GM13976 (cell line): ENCODE results near the gene LRPAP1.
"Not testable (repeated sequence)": the region's sequence is repeated elsewhere in the genome, so short reads cannot be mapped to it uniquely, and the experiment has no call there.

Experiments
- DNase-seq: peaks from one replicate; pipeline ENCODE4 v3.0.0; 2012; ENCODE audit warnings: low spot score
- in situ Hi-C: fragments of 300-500 bp; cut with MboI; formaldehyde crosslinking; loops from one replicate; pipeline ENCODE4 v1.12.0; 2022; ENCODE audit warnings: low sequenced_read_pairs, mixed read lengths, inconsistent platforms; ENCODE audit not compliant: unreplicated experiment
- TF ChIP-seq, protein P1 (sequence below): IDR thresholded peaks from 2 replicates; pipeline ENCODE4 v1.5.1; 2012; ENCODE audit warnings: borderline replicate concordance, mild to moderate bottlenecking; ENCODE audit not compliant: insufficient read depth; ENCODE audit errors: extremely low read depth, missing control alignments, control extremely low read depth

Gene LRPAP1

DNA sequence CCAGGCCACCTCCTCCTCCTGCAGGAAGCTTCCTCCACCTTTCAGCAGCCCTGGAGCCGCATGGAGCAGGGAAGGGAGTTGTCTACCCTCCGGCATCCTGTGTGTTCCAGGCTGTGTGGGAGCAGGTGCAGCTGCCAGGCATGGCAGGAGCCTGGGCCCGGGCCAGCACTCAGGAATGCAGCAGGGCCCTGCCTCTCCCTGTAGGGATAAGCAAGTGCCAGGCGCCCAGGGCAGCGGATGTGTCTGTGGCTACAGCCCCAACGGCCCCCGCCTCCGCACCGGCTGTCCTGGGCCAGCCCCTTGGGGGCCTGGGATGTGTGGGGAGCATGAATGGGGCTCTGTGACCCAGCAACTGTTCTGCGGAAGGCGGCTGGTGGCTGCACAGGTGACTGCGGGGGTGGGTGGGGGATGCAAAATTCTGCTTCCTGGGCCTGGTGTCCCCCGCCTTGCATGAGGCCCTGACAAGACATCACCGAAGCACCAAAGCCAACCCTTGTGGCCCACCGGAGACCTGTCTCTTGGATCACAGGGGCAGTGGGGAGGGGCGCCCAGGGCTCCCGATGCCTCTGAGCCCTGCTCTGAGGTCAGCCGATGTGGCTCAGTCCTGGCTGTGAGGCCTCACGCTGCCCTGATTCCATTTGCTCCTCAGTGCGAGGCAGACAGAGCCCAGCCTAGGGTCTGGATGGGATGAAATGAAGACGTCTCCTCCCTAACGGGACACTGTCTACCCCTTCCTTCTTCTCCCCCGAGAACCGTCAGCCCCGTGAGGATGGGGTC lies 70.5 kb downstream of the LRPAP1 start:
- TF ChIP-seq, protein P1, sequence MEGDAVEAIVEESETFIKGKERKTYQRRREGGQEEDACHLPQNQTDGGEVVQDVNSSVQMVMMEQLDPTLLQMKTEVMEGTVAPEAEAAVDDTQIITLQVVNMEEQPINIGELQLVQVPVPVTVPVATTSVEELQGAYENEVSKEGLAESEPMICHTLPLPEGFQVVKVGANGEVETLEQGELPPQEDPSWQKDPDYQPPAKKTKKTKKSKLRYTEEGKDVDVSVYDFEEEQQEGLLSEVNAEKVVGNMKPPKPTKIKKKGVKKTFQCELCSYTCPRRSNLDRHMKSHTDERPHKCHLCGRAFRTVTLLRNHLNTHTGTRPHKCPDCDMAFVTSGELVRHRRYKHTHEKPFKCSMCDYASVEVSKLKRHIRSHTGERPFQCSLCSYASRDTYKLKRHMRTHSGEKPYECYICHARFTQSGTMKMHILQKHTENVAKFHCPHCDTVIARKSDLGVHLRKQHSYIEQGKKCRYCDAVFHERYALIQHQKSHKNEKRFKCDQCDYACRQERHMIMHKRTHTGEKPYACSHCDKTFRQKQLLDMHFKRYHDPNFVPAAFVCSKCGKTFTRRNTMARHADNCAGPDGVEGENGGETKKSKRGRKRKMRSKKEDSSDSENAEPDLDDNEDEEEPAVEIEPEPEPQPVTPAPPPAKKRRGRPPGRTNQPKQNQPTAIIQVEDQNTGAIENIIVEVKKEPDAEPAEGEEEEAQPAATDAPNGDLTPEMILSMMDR: no peak
- in situ Hi-C loops: no loop called here
- no peak for DNase-seq

DNA sequence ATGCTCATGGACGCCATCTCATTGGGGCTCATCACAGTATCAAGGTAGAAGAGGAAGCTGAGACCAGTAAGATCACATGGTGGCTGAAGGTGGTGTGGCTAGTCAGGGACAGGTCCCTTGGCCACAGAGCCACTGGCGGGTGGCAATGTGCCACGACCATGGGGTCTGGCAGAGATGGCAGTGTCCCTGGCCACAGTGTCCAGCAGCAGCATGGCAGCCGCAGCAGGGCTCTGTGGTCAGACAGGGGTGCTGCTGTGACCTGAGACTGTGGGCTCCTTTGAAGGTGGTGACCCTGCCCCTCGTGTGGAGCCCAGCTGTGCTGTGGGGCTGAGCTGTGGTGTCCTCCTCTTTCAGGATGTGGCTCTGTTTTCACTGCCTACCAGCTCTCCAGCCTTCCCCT lies 71.3 kb downstream of the LRPAP1 start:
- TF ChIP-seq, protein P1: no peak
- DNase-seq: no peak
- in situ Hi-C loops: no loop called here

DNA sequence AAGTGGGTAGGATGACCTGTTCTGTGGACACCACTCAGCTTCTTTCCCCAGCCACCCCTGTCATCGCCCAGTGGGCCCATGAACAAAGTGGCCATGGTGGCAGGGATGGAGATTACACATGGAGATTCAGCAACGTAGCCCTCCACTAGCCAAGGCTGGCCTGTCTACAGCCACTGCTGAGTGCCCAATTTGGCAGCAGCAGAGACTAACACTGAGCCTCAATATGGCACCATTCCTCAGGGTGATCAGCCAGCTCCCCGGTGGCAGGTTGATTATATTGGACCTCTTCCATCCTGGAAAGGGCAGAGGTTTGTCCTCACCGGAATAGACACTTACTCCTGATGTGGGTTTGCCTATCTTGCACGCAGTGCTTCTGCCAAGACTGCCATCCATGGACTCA lies 73.1 kb downstream of the LRPAP1 start:
- in situ Hi-C loops, DNase-seq: not testable (repeated sequence)

DNA sequence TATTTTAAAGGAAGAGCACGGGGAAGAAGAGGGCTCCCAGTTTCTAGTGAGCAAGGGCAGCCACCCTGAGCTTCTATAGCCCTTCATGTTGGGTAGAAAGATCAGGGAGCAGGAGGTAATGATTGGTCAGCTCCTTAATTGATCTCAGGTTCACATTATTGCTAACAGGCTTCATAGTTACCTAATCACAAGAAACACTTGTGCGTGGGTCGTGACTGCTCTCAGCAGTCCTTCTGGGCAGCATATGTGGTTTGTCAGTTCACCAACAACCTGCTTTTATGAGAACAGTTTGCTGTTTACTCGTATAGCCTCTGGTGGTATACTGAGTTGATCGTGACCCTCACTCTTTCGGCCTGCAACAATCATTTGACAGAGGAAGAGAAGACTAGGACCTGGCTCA lies 73.9 kb downstream of the LRPAP1 start:
- no peak for DNase-seq
- TF ChIP-seq, protein P1: no peak
- in situ Hi-C loops: no loop called here

DNA sequence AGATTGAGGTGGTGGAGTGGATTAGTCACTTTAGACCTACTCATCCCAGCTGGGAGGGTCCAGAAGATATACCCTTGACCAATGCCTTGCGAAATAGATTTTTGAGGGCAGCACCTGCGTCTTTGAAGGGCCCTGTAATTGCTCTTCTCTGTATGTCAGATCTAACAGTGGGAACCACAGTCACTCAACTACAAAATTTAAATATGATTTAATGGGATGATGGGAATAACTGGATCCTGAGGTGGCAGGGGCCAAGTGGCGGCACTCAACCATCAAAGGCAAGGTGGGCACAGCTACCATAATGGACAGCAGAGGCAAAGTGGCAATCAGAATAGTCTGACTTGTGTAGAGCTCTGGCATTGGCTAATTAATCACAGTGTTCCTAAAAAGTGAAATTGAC lies 76.6 kb downstream of the LRPAP1 start:
- in situ Hi-C loops, DNase-seq: not testable (repeated sequence)
